GM19372 (cell line): ENCODE data around the gene NEUROD2.

ENCODE experiments used
- ATAC-seq: cut with Tn5 transposase; IDR thresholded peaks from one replicate; pipeline ENCODE4 v1.9.1; 2021; ENCODE audit warnings: mild to moderate bottlenecking, low read depth, moderate library complexity; ENCODE audit not compliant: unreplicated experiment

Gene NEUROD2

GRCh38 chr17:39555368-39555767, 52.4 kb downstream of the NEUROD2 start:
- ATAC-seq: no peak
